HEK293 (cell line): Measurements from ENCODE around the gene MUTYH.

Experiments
- MYNN ChIP-seq: fragments of 450-650 bp; formaldehyde crosslinking; IDR thresholded peaks from 2 replicates; pipeline ENCODE4 v1.5.1; 2016; ENCODE audit warnings: missing biosample characterization, missing genetic modification characterization, borderline replicate concordance
- YY1 ChIP-seq: fragments of 450-650 bp; formaldehyde crosslinking; IDR thresholded peaks from 2 replicates; pipeline ENCODE4 v1.5.1; 2018; ENCODE audit warnings: missing biosample characterization, missing genetic modification characterization
- ZNF707 ChIP-seq: fragments of 450-650 bp; formaldehyde crosslinking; IDR thresholded peaks from 2 replicates; pipeline ENCODE4 v1.5.1; 2016; ENCODE audit warnings: missing biosample characterization, missing genetic modification characterization
- ZNF785 ChIP-seq: fragments of 450-650 bp; formaldehyde crosslinking; IDR thresholded peaks from 2 replicates; pipeline ENCODE4 v1.5.1; 2016; ENCODE audit warnings: missing biosample characterization, missing genetic modification characterization
- TF ChIP-seq, protein P1 (sequence below): fragments of 450-650 bp; formaldehyde crosslinking; IDR thresholded peaks from 2 replicates; pipeline ENCODE4 v1.5.1; 2016; ENCODE audit warnings: missing biosample characterization, missing genetic modification characterization
- TF ChIP-seq, protein P2 (sequence below): fragments of 450-650 bp; formaldehyde crosslinking; IDR thresholded peaks from 2 replicates; pipeline ENCODE4 v1.5.1; 2016; ENCODE audit warnings: missing biosample characterization, missing genetic modification characterization
- TF ChIP-seq, protein P3 (sequence below): sonication (generic); formaldehyde crosslinking; IDR thresholded peaks from 2 replicates; pipeline ENCODE4 v1.8.1; 2022; ENCODE audit warnings: mild to moderate bottlenecking, moderate library complexity, missing genetic modification reagents

DNA sequence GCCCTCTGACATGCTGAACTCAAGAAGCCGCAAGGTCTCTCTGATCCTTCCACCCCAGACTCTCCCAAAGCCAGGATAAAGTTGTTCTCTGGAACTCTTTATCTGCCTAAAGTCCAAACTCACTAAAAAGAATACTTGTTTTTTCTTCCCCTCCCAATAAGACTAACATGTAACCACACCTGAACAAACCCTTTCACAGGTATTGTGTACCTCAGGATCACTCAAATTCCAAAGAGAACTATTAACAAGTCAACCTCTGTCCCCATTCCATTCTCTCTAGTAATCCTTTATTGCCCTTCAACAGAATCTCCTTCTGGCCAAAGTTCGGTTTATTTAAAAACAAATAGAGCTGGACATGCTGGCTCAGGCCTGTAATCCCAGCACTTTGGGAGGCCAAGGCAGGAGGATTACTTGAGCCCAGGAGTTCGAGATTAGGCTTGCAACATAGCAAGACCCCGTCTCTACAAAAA lies 4.3 kb downstream of the MUTYH start:
- TF ChIP-seq, protein P1, sequence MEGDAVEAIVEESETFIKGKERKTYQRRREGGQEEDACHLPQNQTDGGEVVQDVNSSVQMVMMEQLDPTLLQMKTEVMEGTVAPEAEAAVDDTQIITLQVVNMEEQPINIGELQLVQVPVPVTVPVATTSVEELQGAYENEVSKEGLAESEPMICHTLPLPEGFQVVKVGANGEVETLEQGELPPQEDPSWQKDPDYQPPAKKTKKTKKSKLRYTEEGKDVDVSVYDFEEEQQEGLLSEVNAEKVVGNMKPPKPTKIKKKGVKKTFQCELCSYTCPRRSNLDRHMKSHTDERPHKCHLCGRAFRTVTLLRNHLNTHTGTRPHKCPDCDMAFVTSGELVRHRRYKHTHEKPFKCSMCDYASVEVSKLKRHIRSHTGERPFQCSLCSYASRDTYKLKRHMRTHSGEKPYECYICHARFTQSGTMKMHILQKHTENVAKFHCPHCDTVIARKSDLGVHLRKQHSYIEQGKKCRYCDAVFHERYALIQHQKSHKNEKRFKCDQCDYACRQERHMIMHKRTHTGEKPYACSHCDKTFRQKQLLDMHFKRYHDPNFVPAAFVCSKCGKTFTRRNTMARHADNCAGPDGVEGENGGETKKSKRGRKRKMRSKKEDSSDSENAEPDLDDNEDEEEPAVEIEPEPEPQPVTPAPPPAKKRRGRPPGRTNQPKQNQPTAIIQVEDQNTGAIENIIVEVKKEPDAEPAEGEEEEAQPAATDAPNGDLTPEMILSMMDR (tag by site-specific recombination) = no peak
- TF ChIP-seq, protein P2, sequence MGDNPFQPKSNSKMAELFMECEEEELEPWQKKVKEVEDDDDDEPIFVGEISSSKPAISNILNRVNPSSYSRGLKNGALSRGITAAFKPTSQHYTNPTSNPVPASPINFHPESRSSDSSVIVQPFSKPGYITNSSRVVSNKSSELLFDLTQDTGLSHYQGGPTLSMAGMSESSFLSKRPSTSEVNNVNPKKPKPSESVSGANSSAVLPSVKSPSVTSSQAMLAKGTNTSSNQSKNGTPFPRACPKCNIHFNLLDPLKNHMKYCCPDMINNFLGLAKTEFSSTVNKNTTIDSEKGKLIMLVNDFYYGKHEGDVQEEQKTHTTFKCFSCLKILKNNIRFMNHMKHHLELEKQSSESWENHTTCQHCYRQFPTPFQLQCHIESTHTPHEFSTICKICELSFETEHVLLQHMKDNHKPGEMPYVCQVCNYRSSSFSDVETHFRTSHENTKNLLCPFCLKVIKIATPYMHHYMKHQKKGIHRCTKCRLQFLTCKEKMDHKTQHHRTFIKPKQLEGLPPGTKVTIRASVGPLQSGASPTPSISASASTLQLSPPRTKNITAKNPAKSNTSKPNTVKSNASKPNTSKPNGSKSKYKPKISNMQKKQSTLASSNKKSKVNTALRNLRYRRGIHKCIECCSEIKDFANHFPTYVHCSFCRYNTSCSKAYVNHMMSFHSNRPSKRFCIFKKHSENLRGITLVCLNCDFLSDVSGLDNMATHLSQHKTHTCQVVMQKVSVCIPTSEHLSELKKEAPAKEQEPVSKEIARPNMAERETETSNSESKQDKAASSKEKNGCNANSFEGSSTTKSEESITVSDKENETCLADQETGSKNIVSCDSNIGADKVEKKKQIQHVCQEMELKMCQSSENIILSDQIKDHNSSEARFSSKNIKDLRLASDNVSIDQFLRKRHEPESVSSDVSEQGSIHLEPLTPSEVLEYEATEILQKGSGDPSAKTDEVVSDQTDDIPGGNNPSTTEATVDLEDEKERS (tag by site-specific recombination) = no peak
- no peak for TF ChIP-seq ZNF785 (tag by site-specific recombination)
- TF ChIP-seq, protein P3, sequence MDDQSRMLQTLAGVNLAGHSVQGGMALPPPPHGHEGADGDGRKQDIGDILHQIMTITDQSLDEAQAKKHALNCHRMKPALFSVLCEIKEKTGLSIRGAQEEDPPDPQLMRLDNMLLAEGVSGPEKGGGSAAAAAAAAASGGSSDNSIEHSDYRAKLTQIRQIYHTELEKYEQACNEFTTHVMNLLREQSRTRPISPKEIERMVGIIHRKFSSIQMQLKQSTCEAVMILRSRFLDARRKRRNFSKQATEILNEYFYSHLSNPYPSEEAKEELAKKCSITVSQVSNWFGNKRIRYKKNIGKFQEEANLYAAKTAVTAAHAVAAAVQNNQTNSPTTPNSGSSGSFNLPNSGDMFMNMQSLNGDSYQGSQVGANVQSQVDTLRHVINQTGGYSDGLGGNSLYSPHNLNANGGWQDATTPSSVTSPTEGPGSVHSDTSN (CRISPR knock-in tag) = no peak
- TF ChIP-seq MYNN (tag by site-specific recombination) = no peak
- TF ChIP-seq ZNF707 (tag by site-specific recombination) = no peak
- no peak for TF ChIP-seq YY1 (tag by site-specific recombination)
